ENCODE results near the gene BCR.

DNA sequence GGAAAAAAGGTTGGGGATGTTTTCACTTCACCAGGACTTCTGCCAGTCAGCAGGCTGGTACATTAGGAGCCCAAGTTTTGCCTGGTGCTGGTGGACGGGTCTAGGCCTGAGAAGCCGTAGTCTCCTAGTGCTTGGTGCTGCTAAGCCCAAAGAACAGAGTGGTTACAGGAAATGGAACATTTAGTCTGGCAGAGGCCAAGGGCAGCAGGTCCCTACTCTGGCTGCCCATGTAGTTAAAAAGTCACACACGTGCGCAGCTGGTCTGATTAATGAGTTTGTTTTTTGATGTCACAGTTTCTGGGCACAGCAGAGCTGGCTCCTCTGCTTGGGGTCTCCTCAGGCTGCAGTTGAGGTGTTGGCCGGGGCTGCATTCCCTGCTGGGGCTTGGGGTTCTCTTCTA, 20.6 kb downstream of the BCR start:
- TF ChIP-seq, protein P1, sequence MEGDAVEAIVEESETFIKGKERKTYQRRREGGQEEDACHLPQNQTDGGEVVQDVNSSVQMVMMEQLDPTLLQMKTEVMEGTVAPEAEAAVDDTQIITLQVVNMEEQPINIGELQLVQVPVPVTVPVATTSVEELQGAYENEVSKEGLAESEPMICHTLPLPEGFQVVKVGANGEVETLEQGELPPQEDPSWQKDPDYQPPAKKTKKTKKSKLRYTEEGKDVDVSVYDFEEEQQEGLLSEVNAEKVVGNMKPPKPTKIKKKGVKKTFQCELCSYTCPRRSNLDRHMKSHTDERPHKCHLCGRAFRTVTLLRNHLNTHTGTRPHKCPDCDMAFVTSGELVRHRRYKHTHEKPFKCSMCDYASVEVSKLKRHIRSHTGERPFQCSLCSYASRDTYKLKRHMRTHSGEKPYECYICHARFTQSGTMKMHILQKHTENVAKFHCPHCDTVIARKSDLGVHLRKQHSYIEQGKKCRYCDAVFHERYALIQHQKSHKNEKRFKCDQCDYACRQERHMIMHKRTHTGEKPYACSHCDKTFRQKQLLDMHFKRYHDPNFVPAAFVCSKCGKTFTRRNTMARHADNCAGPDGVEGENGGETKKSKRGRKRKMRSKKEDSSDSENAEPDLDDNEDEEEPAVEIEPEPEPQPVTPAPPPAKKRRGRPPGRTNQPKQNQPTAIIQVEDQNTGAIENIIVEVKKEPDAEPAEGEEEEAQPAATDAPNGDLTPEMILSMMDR (conservative IDR thresholded peaks at IDR 0.05; ENCODE audit: low read depth, low read length) = no peak
- no peak for TF ChIP-seq POLR2A (IDR thresholded peaks at IDR 0.05; ENCODE audit: low read depth, low read length)
- TF ChIP-seq MAFK (IDR thresholded peaks at IDR 0.05; ENCODE audit: low read depth, low read length) = no peak
- TF ChIP-seq FOS (IDR thresholded peaks at IDR 0.05; ENCODE audit: low read depth, low read length) = no peak
- no peak for TF ChIP-seq RAD21 (IDR thresholded peaks at IDR 0.05; ENCODE audit: low read length)
- TF ChIP-seq, protein P2, sequence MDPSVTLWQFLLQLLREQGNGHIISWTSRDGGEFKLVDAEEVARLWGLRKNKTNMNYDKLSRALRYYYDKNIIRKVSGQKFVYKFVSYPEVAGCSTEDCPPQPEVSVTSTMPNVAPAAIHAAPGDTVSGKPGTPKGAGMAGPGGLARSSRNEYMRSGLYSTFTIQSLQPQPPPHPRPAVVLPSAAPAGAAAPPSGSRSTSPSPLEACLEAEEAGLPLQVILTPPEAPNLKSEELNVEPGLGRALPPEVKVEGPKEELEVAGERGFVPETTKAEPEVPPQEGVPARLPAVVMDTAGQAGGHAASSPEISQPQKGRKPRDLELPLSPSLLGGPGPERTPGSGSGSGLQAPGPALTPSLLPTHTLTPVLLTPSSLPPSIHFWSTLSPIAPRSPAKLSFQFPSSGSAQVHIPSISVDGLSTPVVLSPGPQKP (IDR thresholded peaks at IDR 0.05; ENCODE audit: borderline replicate concordance, low read depth, low read length) = no peak
- TF ChIP-seq MAZ (IDR thresholded peaks at IDR 0.05; ENCODE audit: borderline replicate concordance, low read depth, low read length) = no peak
- no peak for TF ChIP-seq CEBPB (IDR thresholded peaks at IDR 0.05; ENCODE audit: low read depth, low read length)
- TF ChIP-seq SMC3 (IDR thresholded peaks at IDR 0.05; ENCODE audit: low read depth, low read length) = no peak
- TF ChIP-seq RCOR1 (IDR thresholded peaks at IDR 0.05; ENCODE audit: insufficient replicate concordance, low read length) = no peak
- TF ChIP-seq MXI1 (IDR thresholded peaks at IDR 0.05; ENCODE audit: borderline replicate concordance, low read depth, low read length) = no peak
- no peak for TF ChIP-seq BHLHE40 (IDR thresholded peaks at IDR 0.05; ENCODE audit: low read depth, low read length)
- no peak for TF ChIP-seq RFX5 (IDR thresholded peaks at IDR 0.05; ENCODE audit: low read depth, low read length)
- no peak for TF ChIP-seq CHD1 (IDR thresholded peaks at IDR 0.05; ENCODE audit: low read depth, low read length)

All from IMR-90 (cell line).